ENCODE measurements around the gene RAP1GAP2. TPM values are rescaled to one million over a fixed set of nuclear protein-coding genes. Genes with fewer than 3 reads are reported as not detected.

RAP1GAP2 gene
- total RNA-seq, 2 experiments from 2014 or later = 11.3 to 28.2 TPM

DNA sequence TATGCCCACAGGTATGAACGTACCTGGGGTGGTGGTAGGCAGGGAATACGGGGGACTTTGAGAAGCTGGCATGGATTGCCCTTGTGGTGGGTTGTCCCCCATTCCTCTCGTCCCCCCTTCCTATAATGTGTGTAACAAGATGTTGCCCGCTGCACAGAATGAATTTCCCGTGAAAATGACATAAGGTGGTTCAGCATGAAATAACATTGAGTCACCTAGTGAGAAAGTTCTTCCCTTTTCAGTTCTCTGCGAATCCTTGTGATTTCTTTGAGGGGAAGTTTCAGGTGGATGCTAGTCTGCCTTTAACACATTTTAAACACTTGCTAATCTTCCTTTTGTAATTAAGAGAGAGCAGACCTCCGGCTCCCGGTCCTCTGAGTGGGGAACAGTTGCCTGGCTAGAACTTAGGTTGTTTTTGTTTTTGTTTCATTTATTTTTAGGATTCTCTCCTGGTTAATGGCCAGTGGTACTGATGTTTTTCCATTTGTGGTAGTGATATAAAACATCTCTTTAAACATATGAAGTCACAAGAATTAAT lies 58.9 kb downstream of the RAP1GAP2 start:
- peak overlapping the region; percentile 86 for H3K4me2 ChIP-seq (ENCODE audit: low read length)

GRCh38 chr17:2856727-2857126 lies 60.5 kb downstream of the RAP1GAP2 start:
- H3K36me3 ChIP-seq (ENCODE audit: insufficient read depth, low read length) = no peaks in the 10 kb centered on the region
- no peaks in the 10 kb centered on the region for H3K9me2 ChIP-seq (ENCODE audit: insufficient read depth, low read length)
- TF ChIP-seq, protein P1, sequence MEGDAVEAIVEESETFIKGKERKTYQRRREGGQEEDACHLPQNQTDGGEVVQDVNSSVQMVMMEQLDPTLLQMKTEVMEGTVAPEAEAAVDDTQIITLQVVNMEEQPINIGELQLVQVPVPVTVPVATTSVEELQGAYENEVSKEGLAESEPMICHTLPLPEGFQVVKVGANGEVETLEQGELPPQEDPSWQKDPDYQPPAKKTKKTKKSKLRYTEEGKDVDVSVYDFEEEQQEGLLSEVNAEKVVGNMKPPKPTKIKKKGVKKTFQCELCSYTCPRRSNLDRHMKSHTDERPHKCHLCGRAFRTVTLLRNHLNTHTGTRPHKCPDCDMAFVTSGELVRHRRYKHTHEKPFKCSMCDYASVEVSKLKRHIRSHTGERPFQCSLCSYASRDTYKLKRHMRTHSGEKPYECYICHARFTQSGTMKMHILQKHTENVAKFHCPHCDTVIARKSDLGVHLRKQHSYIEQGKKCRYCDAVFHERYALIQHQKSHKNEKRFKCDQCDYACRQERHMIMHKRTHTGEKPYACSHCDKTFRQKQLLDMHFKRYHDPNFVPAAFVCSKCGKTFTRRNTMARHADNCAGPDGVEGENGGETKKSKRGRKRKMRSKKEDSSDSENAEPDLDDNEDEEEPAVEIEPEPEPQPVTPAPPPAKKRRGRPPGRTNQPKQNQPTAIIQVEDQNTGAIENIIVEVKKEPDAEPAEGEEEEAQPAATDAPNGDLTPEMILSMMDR (conservative IDR thresholded peaks at IDR 0.05; ENCODE audit: low read length) = no peak
- TF ChIP-seq EZH2phosphoT487 (IDR thresholded peaks at IDR 0.05; ENCODE audit: borderline replicate concordance, low read depth, low read length) = no peak
- no peak for DNase-seq (ENCODE audit: low spot score)
- BruUV-seq (replicated peaks) = no TSS peak
- no peak overlapping the region for H3K4me3 ChIP-seq (ENCODE audit: low read depth, low read length, poor library complexity, severe bottlenecking)
- no peaks in the 10 kb centered on the region for H3K9me3 ChIP-seq (ENCODE audit: low read length)
- H3K27ac ChIP-seq (ENCODE audit: low read depth, low read length, poor library complexity, severe bottlenecking) = no peak overlapping the region
- no peaks in the 10 kb centered on the region for H4K20me1 ChIP-seq (ENCODE audit: insufficient read depth, low read length)
- no peak overlapping the region for H2AFZ ChIP-seq (ENCODE audit: low read length)
- ChIA-PET CTCF (ENCODE audit: unreplicated experiment) (no interaction called here), POLR2A (interaction anchor here (0.7 kb wide), 1 partner anchor 164 kb away, joined by 3 read pairs; no protein-coding TSS in a partner anchor)
- H3K4me1 ChIP-seq (ENCODE audit: insufficient read depth, low read length, poor library complexity, severe bottlenecking) = peaks cover 36% of the 10 kb centered on the region
- intact Hi-C loops (cut with micrococcal nuclease; ENCODE audit: unreplicated experiment) = no loop called here
- H3K79me2 ChIP-seq (ENCODE audit: insufficient read depth, low read depth, low read length) = peaks cover 24% of the 10 kb centered on the region
- H3K4me2 ChIP-seq (ENCODE audit: low read length) = peak overlapping the region; percentile 48; the same call in 1 of the 2 replicates

More for the DNA sequence above, 58.9 kb downstream of the RAP1GAP2 start:
- POLR2A ChIA-PET = interaction anchor here (0.9 kb wide), 1 partner anchor 76 kb away, joined by 4 read pairs; no protein-coding TSS in a partner anchor
- CTCF ChIA-PET (ENCODE audit: unreplicated experiment) = no interaction called here
- Histone ChIP-seq H3K79me2 (ENCODE audit: insufficient read depth, low read depth, low read length) (peaks cover 24% of the 10 kb centered on the region), H3K9me2 (ENCODE audit: insufficient read depth, low read length) (no peaks in the 10 kb centered on the region), H3K36me3 (ENCODE audit: insufficient read depth, low read length) (no peaks in the 10 kb centered on the region), H3K9me3 (ENCODE audit: low read length) (no peaks in the 10 kb centered on the region), H3K4me3 (ENCODE audit: low read depth, low read length, poor library complexity, severe bottlenecking) (peak overlapping the region; percentile 75), H3K27ac (ENCODE audit: low read depth, low read length, poor library complexity, severe bottlenecking) (peak overlapping the region; percentile 42), H3K4me1 (ENCODE audit: insufficient read depth, low read length, poor library complexity, severe bottlenecking) (peaks cover 47% of the 10 kb centered on the region), H4K20me1 (ENCODE audit: insufficient read depth, low read length) (no peaks in the 10 kb centered on the region), H2AFZ (ENCODE audit: low read length) (no peak overlapping the region; the same call in 1 of the 2 replicates)
- no TSS peak for BruUV-seq (replicated peaks)
- TF ChIP-seq EZH2phosphoT487 (IDR thresholded peaks at IDR 0.05; ENCODE audit: borderline replicate concordance, low read depth, low read length) = no peak
- TF ChIP-seq, protein P1 (conservative IDR thresholded peaks at IDR 0.05; ENCODE audit: low read length) = no peak
- no peak for DNase-seq (ENCODE audit: low spot score)
- intact Hi-C loops (cut with micrococcal nuclease; ENCODE audit: unreplicated experiment) = no loop called here

- TF ChIP-seq, protein P1 (conservative IDR thresholded peaks at IDR 0.05; ENCODE audit: low read length) = no peak
- TF ChIP-seq EZH2phosphoT487 (IDR thresholded peaks at IDR 0.05; ENCODE audit: borderline replicate concordance, low read depth, low read length) = no peak
- ChIA-PET CTCF (ENCODE audit: unreplicated experiment) (no interaction called here), POLR2A (no interaction called here)
- no peaks in the 10 kb centered on the region for H3K9me2 ChIP-seq (ENCODE audit: insufficient read depth, low read length)
- peaks cover 15% of the 10 kb centered on the region for H3K4me1 ChIP-seq (ENCODE audit: insufficient read depth, low read length, poor library complexity, severe bottlenecking)
- DNase-seq (ENCODE audit: low spot score) = no peak
- intact Hi-C loops (cut with micrococcal nuclease; ENCODE audit: unreplicated experiment) = no loop called here
- peaks cover 17% of the 10 kb centered on the region for H3K79me2 ChIP-seq (ENCODE audit: insufficient read depth, low read depth, low read length)
- H4K20me1 ChIP-seq (ENCODE audit: insufficient read depth, low read length) = no peaks in the 10 kb centered on the region
- H3K4me3 ChIP-seq (ENCODE audit: low read depth, low read length, poor library complexity, severe bottlenecking) = no peak overlapping the region
- H3K9me3 ChIP-seq (ENCODE audit: low read length) = no peaks in the 10 kb centered on the region
- BruUV-seq (replicated peaks) = no TSS peak
- no peaks in the 10 kb centered on the region for H3K36me3 ChIP-seq (ENCODE audit: insufficient read depth, low read length)
- no peak overlapping the region for H3K27ac ChIP-seq (ENCODE audit: low read depth, low read length, poor library complexity, severe bottlenecking)
- no peak overlapping the region for H2AFZ ChIP-seq (ENCODE audit: low read length)
- H3K4me2 ChIP-seq (ENCODE audit: low read length) = no peak overlapping the region
Observed at GRCh38 chr17:2860045-2860444, 63.8 kb downstream of the RAP1GAP2 start.
